ENCODE data around the gene NAB1.

NAB1 gene

DNA sequence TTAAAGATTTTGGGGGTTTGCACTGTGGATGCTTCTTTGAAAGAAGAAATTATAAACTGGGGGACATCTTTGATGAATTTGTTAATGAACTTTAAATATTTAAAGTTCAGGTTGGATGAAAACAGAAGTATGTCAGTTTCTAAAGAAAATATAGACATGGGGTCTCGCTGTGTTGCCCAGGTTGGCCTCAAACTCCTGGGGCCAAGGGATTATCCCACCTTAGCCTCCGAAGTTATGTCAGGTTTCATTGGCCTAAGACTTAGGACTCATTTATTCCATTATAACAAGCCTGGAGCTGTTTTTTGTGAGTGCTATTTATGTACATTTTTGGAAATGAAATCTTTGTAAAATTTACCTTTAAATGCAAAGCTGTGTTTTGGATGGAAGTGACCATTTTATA, 2.5 kb downstream of the NAB1 start:
- Histone ChIP-seq H3K27me3 (ENCODE audit: insufficient read depth, poor library complexity, severe bottlenecking) (no peaks in the 10 kb centered on the region), H3K27ac (replicated peaks) (no peak overlapping the region), H3K4me3 (replicated peaks; ENCODE audit: insufficient read depth, low read length) (no peak overlapping the region)
- no peak for DNase-seq (ENCODE audit: low read depth in 1 of 2, low spot score in 1 of 2)
- TF ChIP-seq, protein P1, sequence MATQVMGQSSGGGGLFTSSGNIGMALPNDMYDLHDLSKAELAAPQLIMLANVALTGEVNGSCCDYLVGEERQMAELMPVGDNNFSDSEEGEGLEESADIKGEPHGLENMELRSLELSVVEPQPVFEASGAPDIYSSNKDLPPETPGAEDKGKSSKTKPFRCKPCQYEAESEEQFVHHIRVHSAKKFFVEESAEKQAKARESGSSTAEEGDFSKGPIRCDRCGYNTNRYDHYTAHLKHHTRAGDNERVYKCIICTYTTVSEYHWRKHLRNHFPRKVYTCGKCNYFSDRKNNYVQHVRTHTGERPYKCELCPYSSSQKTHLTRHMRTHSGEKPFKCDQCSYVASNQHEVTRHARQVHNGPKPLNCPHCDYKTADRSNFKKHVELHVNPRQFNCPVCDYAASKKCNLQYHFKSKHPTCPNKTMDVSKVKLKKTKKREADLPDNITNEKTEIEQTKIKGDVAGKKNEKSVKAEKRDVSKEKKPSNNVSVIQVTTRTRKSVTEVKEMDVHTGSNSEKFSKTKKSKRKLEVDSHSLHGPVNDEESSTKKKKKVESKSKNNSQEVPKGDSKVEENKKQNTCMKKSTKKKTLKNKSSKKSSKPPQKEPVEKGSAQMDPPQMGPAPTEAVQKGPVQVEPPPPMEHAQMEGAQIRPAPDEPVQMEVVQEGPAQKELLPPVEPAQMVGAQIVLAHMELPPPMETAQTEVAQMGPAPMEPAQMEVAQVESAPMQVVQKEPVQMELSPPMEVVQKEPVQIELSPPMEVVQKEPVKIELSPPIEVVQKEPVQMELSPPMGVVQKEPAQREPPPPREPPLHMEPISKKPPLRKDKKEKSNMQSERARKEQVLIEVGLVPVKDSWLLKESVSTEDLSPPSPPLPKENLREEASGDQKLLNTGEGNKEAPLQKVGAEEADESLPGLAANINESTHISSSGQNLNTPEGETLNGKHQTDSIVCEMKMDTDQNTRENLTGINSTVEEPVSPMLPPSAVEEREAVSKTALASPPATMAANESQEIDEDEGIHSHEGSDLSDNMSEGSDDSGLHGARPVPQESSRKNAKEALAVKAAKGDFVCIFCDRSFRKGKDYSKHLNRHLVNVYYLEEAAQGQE (IDR thresholded peaks at IDR 0.05; ENCODE audit: insufficient replicate concordance, low read depth), result no peak
- TF ChIP-seq POLR2AphosphoS5 (IDR thresholded peaks at IDR 0.05; ENCODE audit: low read depth) (no peak), CTCF (IDR thresholded peaks at IDR 0.05; ENCODE audit: insufficient read depth, low read length) (no peak), SPI1 (IDR thresholded peaks at IDR 0.05; ENCODE audit: borderline replicate concordance, low read depth) (no peak)

- Histone ChIP-seq H3K4me3 (replicated peaks; ENCODE audit: insufficient read depth, low read length) (no peak overlapping the region), H3K27ac (replicated peaks) (no peak overlapping the region), H3K27me3 (ENCODE audit: insufficient read depth, poor library complexity, severe bottlenecking) (no peaks in the 10 kb centered on the region)
- no peak for TF ChIP-seq GABPA (IDR thresholded peaks at IDR 0.05; ENCODE audit: low read depth)
- TF ChIP-seq, protein P1 (IDR thresholded peaks at IDR 0.05; ENCODE audit: insufficient replicate concordance, low read depth), result no peak
- DNase-seq (ENCODE audit: low read depth in 1 of 2, low spot score in 1 of 2), result no peak
Observed at GRCh38 chr2:190653231-190653630, 4.3 kb downstream of the NAB1 start.

GRCh38 chr2:190653931-190654330, 5.0 kb downstream of the NAB1 start:
- Histone ChIP-seq H3K27me3 (ENCODE audit: insufficient read depth, poor library complexity, severe bottlenecking) (no peaks in the 10 kb centered on the region), H3K27ac (replicated peaks) (no peak overlapping the region), H3K4me3 (replicated peaks; ENCODE audit: insufficient read depth, low read length) (no peak overlapping the region)
- DNase-seq (ENCODE audit: low read depth in 1 of 2, low spot score in 1 of 2), result no peak
- no peak for TF ChIP-seq POLR2AphosphoS5 (IDR thresholded peaks at IDR 0.05; ENCODE audit: low read depth)
- no peak for TF ChIP-seq CTCF (IDR thresholded peaks at IDR 0.05; ENCODE audit: insufficient read depth, low read length)
- no peak for TF ChIP-seq SPI1 (IDR thresholded peaks at IDR 0.05; ENCODE audit: borderline replicate concordance, low read depth)
- TF ChIP-seq, protein P1 (IDR thresholded peaks at IDR 0.05; ENCODE audit: insufficient replicate concordance, low read depth), result no peak
- no peak for TF ChIP-seq GABPA (IDR thresholded peaks at IDR 0.05; ENCODE audit: low read depth)

DNA sequence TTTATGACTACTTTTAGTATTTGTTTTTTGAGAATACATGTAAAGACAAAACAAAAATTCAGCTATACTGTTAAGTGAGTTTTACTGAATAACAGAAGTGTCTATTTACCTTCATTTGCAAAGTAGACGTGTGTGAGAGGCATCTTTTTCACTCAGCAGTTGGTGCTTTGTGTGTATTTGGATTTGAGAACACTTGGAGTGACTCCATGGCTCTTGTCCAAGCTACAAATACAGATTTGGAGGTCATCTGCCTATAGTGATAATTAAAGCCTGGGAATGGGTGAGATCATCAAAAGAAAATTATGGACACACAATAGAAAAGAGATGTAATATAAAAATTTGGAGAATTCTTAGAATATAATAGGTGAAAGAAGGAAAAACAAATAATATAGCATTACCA, 6.2 kb downstream of the NAB1 start:
- no peak for DNase-seq (ENCODE audit: low read depth in 1 of 2, low spot score in 1 of 2)
- H3K4me3 ChIP-seq (replicated peaks; ENCODE audit: insufficient read depth, low read length), result no peak overlapping the region
- TF ChIP-seq POLR2AphosphoS5 (IDR thresholded peaks at IDR 0.05; ENCODE audit: low read depth) (no peak), CTCF (IDR thresholded peaks at IDR 0.05; ENCODE audit: insufficient read depth, low read length) (no peak), SPI1 (IDR thresholded peaks at IDR 0.05; ENCODE audit: borderline replicate concordance, low read depth) (no peak), GABPA (IDR thresholded peaks at IDR 0.05; ENCODE audit: low read depth) (no peak)
- TF ChIP-seq, protein P1 (IDR thresholded peaks at IDR 0.05; ENCODE audit: insufficient replicate concordance, low read depth), result no peak
- H3K27me3 ChIP-seq (ENCODE audit: insufficient read depth, poor library complexity, severe bottlenecking), result no peaks in the 10 kb centered on the region
- H3K27ac ChIP-seq (replicated peaks), result no peak overlapping the region

Measured in HL-60 (cell line).